ENCODE results near the gene TNIP3. TPM values are rescaled to one million over a fixed set of nuclear protein-coding genes. Genes with fewer than 3 reads are reported as not detected.

Gene TNIP3
- total RNA-seq, 4 donors from 2014 or later: 0.81 TPM; not detected in 3

DNA sequence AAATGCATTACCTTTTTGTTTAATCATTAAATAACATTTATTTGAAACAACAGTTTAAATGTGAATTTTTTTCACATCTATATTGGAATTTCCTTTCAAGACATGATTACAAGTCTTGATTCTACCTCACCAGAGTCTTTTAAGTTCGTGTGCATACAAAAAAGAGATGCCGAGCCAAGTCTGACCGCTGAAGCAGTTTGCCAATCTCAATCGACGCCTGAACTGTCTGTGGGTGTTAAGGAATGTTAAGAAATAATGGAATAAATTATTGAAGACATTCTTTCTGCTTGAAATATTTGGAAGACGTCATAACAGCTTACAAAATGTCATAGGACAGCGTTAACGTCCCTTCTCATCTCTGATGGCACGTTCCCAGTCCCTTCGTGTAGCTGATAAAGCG is 27.9 kb upstream of the TNIP3 start:
- Histone ChIP-seq H3K4me3 (no peak overlapping the region), H3K9me3 (no peaks in the 10 kb centered on the region), H3K36me3 (no peaks in the 10 kb centered on the region), H3K27ac (no peak overlapping the region), H3K4me1 (peaks cover 0 to 5% (median 0%) of the 10 kb centered on the region in 3 donors), H3K27me3 (no peaks in the 10 kb centered on the region)
- TF ChIP-seq, protein P1, sequence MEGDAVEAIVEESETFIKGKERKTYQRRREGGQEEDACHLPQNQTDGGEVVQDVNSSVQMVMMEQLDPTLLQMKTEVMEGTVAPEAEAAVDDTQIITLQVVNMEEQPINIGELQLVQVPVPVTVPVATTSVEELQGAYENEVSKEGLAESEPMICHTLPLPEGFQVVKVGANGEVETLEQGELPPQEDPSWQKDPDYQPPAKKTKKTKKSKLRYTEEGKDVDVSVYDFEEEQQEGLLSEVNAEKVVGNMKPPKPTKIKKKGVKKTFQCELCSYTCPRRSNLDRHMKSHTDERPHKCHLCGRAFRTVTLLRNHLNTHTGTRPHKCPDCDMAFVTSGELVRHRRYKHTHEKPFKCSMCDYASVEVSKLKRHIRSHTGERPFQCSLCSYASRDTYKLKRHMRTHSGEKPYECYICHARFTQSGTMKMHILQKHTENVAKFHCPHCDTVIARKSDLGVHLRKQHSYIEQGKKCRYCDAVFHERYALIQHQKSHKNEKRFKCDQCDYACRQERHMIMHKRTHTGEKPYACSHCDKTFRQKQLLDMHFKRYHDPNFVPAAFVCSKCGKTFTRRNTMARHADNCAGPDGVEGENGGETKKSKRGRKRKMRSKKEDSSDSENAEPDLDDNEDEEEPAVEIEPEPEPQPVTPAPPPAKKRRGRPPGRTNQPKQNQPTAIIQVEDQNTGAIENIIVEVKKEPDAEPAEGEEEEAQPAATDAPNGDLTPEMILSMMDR (IDR thresholded peaks at IDR 0.05): no peak
- TF ChIP-seq POLR2AphosphoS5 (IDR thresholded peaks at IDR 0.05): no peak
- TF ChIP-seq EP300 (IDR thresholded peaks at IDR 0.05): no peak
- no peak for TF ChIP-seq POLR2A (IDR thresholded peaks at IDR 0.05)
- ATAC-seq: no peak
- WGBS, 2 donors (ENCODE audit: low coverage in 1 of 2): 41 to 42% methylated on average over 8 to 11 of the region's 11 CpGs

- WGBS, 2 donors (ENCODE audit: low coverage in 1 of 2): 71 to 95% methylated on average over 1 of the region's 1 CpG
- ATAC-seq: no peak
- no peaks in the 10 kb centered on the region for H3K36me3 ChIP-seq
- no peak overlapping the region for H3K27ac ChIP-seq
- TF ChIP-seq, protein P1 (IDR thresholded peaks at IDR 0.05): no peak
- TF ChIP-seq POLR2A (IDR thresholded peaks at IDR 0.05) (no peak), POLR2AphosphoS5 (IDR thresholded peaks at IDR 0.05) (no peak), EP300 (IDR thresholded peaks at IDR 0.05) (no peak)
- no peak overlapping the region for H3K4me3 ChIP-seq
- peaks cover 0 to 5% (median 0%) of the 10 kb centered on the region in 3 donors for H3K4me1 ChIP-seq
- H3K27me3 ChIP-seq: no peaks in the 10 kb centered on the region
- no peaks in the 10 kb centered on the region for H3K9me3 ChIP-seq
Observed at GRCh38 chr4:121191361-121191760, 27.2 kb upstream of the TNIP3 start.

- ATAC-seq: no peak
- H3K36me3 ChIP-seq: no peaks in the 10 kb centered on the region
- no peak overlapping the region for H3K4me3 ChIP-seq
- H3K4me1 ChIP-seq: peaks cover 0 to 5% (median 0%) of the 10 kb centered on the region in 3 donors
- H3K27ac ChIP-seq: no peak overlapping the region
- no peaks in the 10 kb centered on the region for H3K27me3 ChIP-seq
- 78 to 89% methylated on average over 3 to 4 of the region's 4 CpGs for WGBS, 2 donors (ENCODE audit: low coverage in 1 of 2)
- TF ChIP-seq EP300 (IDR thresholded peaks at IDR 0.05): no peak
- TF ChIP-seq, protein P1 (IDR thresholded peaks at IDR 0.05): no peak
- TF ChIP-seq POLR2AphosphoS5 (IDR thresholded peaks at IDR 0.05): no peak
- TF ChIP-seq POLR2A (IDR thresholded peaks at IDR 0.05): no peak
- no peaks in the 10 kb centered on the region for H3K9me3 ChIP-seq
Observed at GRCh38 chr4:121190389-121190788, 26.3 kb upstream of the TNIP3 start.

GRCh38 chr4:121189326-121190215 is 25.4 kb upstream of the TNIP3 start:
- no peaks in the 10 kb centered on the region for H3K9me3 ChIP-seq
- no peaks in the 10 kb centered on the region for H3K27me3 ChIP-seq
- TF ChIP-seq POLR2A (IDR thresholded peaks at IDR 0.05) (no peak), POLR2AphosphoS5 (IDR thresholded peaks at IDR 0.05) (no peak), EP300 (IDR thresholded peaks at IDR 0.05) (no peak)
- TF ChIP-seq, protein P1 (IDR thresholded peaks at IDR 0.05): no peak
- WGBS, 2 donors (ENCODE audit: low coverage in 1 of 2): 72 to 91% methylated on average over 2 of the region's 3 CpGs
- no peak overlapping the region for H3K27ac ChIP-seq
- no peaks in the 10 kb centered on the region for H3K36me3 ChIP-seq
- H3K4me3 ChIP-seq: no peak overlapping the region
- peaks cover 0 to 5% (median 0%) of the 10 kb centered on the region in 3 donors for H3K4me1 ChIP-seq
- ATAC-seq: no peak

- TF ChIP-seq, protein P1 (IDR thresholded peaks at IDR 0.05): no peak
- no peak for TF ChIP-seq EP300 (IDR thresholded peaks at IDR 0.05)
- no peak for TF ChIP-seq POLR2AphosphoS5 (IDR thresholded peaks at IDR 0.05)
- no peak for TF ChIP-seq POLR2A (IDR thresholded peaks at IDR 0.05)
- no peak overlapping the region for H3K4me3 ChIP-seq
- H3K27ac ChIP-seq: no peak overlapping the region
- no peak for ATAC-seq
- 71% methylated on average over 1 of the region's 1 CpG; no CpG with 5 or more reads in 1 of the 2 donors for WGBS, 2 donors (ENCODE audit: low coverage in 1 of 2)
- H3K27me3 ChIP-seq: no peaks in the 10 kb centered on the region
- H3K36me3 ChIP-seq: no peaks in the 10 kb centered on the region
- no peaks in the 10 kb centered on the region for H3K9me3 ChIP-seq
- H3K4me1 ChIP-seq: peaks cover 0 to 3% (median 0%) of the 10 kb centered on the region in 3 donors
Observed at GRCh38 chr4:121187206-121187605, 23.1 kb upstream of the TNIP3 start.
